ENCODE data around the gene ITCH.

GRCh38 chr20:34515484-34516246, 152.6 kb downstream of the ITCH start:
- TF ChIP-seq CTCF (IDR thresholded peaks at IDR 0.05) (no peak), POLR2A (IDR thresholded peaks at IDR 0.05) (no peak)

All from body of pancreas (tissue), 4 donors.